ENCODE results near the gene FZD1. TPM values are rescaled to one million over a fixed set of nuclear protein-coding genes. Genes with fewer than 3 reads are reported as not detected.

The FZD1 gene
- total and polyA plus RNA-seq, 8 donors, result 1.8 to 12.9 (median 4.8) TPM

DNA sequence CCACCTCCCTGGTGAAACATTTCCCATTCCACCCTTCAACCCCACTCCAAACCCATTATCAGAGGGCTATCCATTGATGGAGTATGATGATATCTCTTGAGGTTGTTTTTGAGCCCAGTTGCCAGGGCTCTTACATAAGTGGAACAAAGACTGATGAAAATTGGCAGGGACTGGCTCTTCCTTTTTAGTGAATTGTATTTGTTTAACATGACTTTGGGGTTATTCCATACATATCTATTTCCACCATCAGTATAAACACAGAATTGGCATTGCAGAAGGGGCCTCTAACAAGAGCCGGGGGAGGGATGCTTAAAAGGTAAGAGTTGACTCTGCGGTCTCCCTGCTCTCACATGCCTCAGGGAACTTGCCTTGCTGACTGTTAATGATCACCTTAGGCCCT, 28.9 kb downstream of the FZD1 start:
- no peak for DNase-seq
- no peak overlapping the region for H3K27ac ChIP-seq
- H3K27me3 ChIP-seq, result no peaks in the 10 kb centered on the region
- no peaks in the 10 kb centered on the region for H3K36me3 ChIP-seq
- TF ChIP-seq, protein P1, sequence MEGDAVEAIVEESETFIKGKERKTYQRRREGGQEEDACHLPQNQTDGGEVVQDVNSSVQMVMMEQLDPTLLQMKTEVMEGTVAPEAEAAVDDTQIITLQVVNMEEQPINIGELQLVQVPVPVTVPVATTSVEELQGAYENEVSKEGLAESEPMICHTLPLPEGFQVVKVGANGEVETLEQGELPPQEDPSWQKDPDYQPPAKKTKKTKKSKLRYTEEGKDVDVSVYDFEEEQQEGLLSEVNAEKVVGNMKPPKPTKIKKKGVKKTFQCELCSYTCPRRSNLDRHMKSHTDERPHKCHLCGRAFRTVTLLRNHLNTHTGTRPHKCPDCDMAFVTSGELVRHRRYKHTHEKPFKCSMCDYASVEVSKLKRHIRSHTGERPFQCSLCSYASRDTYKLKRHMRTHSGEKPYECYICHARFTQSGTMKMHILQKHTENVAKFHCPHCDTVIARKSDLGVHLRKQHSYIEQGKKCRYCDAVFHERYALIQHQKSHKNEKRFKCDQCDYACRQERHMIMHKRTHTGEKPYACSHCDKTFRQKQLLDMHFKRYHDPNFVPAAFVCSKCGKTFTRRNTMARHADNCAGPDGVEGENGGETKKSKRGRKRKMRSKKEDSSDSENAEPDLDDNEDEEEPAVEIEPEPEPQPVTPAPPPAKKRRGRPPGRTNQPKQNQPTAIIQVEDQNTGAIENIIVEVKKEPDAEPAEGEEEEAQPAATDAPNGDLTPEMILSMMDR (IDR thresholded peaks at IDR 0.05), result no peak
- TF ChIP-seq POLR2A (IDR thresholded peaks at IDR 0.05) (no peak), EP300 (IDR thresholded peaks at IDR 0.05) (no peak), POLR2AphosphoS5 (IDR thresholded peaks at IDR 0.05) (no peak)
- no peak overlapping the region for H3K4me3 ChIP-seq
- intact Hi-C loops (cut with DNase I; ENCODE audit: low total_unique reads), result no loop called here
- no peaks in the 10 kb centered on the region for H3K4me1 ChIP-seq
- WGBS, 5 donors, result 77 to 95% (median 89%) methylated on average over 2 of the region's 2 CpGs
- H3K9me3 ChIP-seq, result no peaks in the 10 kb centered on the region

- intact Hi-C loops (cut with DNase I; ENCODE audit: low total_unique reads), result no loop called here
- no peaks in the 10 kb centered on the region for H3K9me3 ChIP-seq
- H3K27ac ChIP-seq, result no peak overlapping the region
- WGBS, 5 donors, result 90 to 100% (median 94%) methylated on average over 1 of the region's 1 CpG
- H3K27me3 ChIP-seq, result no peaks in the 10 kb centered on the region
- H3K4me1 ChIP-seq, result no peaks in the 10 kb centered on the region
- no peak for DNase-seq
- TF ChIP-seq, protein P1 (IDR thresholded peaks at IDR 0.05), result no peak
- no peak for TF ChIP-seq POLR2A (IDR thresholded peaks at IDR 0.05)
- no peak for TF ChIP-seq POLR2AphosphoS5 (IDR thresholded peaks at IDR 0.05)
- TF ChIP-seq EP300 (IDR thresholded peaks at IDR 0.05), result no peak
- no peak overlapping the region for H3K4me3 ChIP-seq
- H3K36me3 ChIP-seq, result no peaks in the 10 kb centered on the region
Measured at GRCh38 chr7:91293840-91294239, 29.6 kb downstream of the FZD1 start.

GRCh38 chr7:91294639-91295220, 30.5 kb downstream of the FZD1 start:
- 86 to 91% (median 88%) methylated on average over 6 of the region's 6 CpGs for WGBS, 5 donors
- H3K4me1 ChIP-seq, result no peaks in the 10 kb centered on the region
- H3K9me3 ChIP-seq, result no peaks in the 10 kb centered on the region
- DNase-seq, result no peak
- intact Hi-C loops (cut with DNase I; ENCODE audit: low total_unique reads), result no loop called here
- no peak overlapping the region for H3K27ac ChIP-seq
- TF ChIP-seq, protein P1 (IDR thresholded peaks at IDR 0.05), result no peak
- TF ChIP-seq EP300 (IDR thresholded peaks at IDR 0.05) (no peak), POLR2A (IDR thresholded peaks at IDR 0.05) (no peak), POLR2AphosphoS5 (IDR thresholded peaks at IDR 0.05) (no peak)
- no peaks in the 10 kb centered on the region for H3K27me3 ChIP-seq
- no peaks in the 10 kb centered on the region for H3K36me3 ChIP-seq
- H3K4me3 ChIP-seq, result no peak overlapping the region

DNA sequence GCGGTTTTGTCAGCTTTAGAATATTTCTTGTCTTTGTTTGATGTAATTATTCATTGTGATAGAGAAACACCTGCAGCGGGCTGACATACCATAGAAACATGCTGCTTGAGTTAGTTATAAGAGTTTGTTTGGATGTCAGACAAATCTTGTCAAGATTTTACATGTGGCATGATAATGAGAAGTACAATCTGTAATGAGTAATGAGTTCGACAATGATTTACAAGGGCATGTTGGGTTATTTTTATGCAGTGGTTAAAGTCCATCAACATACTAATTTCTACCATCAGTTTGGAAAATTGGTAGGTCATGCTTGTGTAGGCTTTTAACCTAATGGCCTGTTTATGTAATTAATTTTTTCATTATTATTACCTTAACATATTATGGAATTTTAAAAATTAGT, 31.3 kb downstream of the FZD1 start:
- no peaks in the 10 kb centered on the region for H3K36me3 ChIP-seq
- no peaks in the 10 kb centered on the region for H3K4me1 ChIP-seq
- H3K4me3 ChIP-seq, result no peak overlapping the region
- DNase-seq, result no peak
- H3K9me3 ChIP-seq, result no peaks in the 10 kb centered on the region
- TF ChIP-seq EP300 (IDR thresholded peaks at IDR 0.05) (no peak), POLR2A (IDR thresholded peaks at IDR 0.05) (no peak), POLR2AphosphoS5 (IDR thresholded peaks at IDR 0.05) (no peak)
- TF ChIP-seq, protein P1 (IDR thresholded peaks at IDR 0.05), result no peak
- intact Hi-C loops (cut with DNase I; ENCODE audit: low total_unique reads), result no loop called here
- no peak overlapping the region for H3K27ac ChIP-seq
- WGBS, 5 donors, result 79 to 92% (median 86%) methylated on average over 3 of the region's 3 CpGs
- no peaks in the 10 kb centered on the region for H3K27me3 ChIP-seq
